GM12878 (cell line): Measurements from ENCODE around the gene C9orf153. TPM values are rescaled to one million over a fixed set of nuclear protein-coding genes. Genes with fewer than 3 reads are reported as not detected.

Experiments used
- ATAC-seq: fragments of 200-7000 bp; cut with Tn5 transposase; 3 replicates; pipeline ENCODE4 v1.9.1; 2020; ENCODE audit warnings: mild to moderate bottlenecking, moderate library complexity
- BruUV-seq: library from RNA; stranded (reverse); fragments of 400-500 nt; replicated peaks from 2 replicates; lab custom pipeline; 2021; lab: Mats Ljungman, UMichigan
- CTCF ChIA-PET: fragments of 300-600 bp; sonication (Branson Sonifier 250); formaldehyde crosslinking; extraction: SDS; loops from one replicate; lab custom pipeline; 2021; ENCODE audit warnings: inconsistent platforms; lab: Yijun Ruan, JAX
- POLR2A ChIA-PET: fragments of 350-600 bp; formaldehyde crosslinking; extraction: SDS; loops from one replicate; lab custom pipeline; 2021; ENCODE audit warnings: inconsistent platforms; lab: Charles Lee
- RAD21 ChIA-PET: fragments of 300-600 bp; sonication (Branson Sonifier 250); formaldehyde crosslinking; loops from one replicate; lab custom pipeline; 2023; ENCODE audit warnings: antibody characterized with exemption; ENCODE audit not compliant: unreplicated experiment; lab: Charles Lee
- SMC1A ChIA-PET: fragments of 300-600 bp; sonication (Branson Sonifier 250); formaldehyde crosslinking; loops from one replicate; lab custom pipeline; 2023; ENCODE audit not compliant: unreplicated experiment, uncharacterized antibody; lab: Charles Lee
- DNase-seq: peaks from one replicate; pipeline ENCODE4 v3.0.0-alpha.2; 2011; ENCODE audit warnings: low read depth, low spot score
- FAIRE-seq: peaks from 3 replicates; lab custom pipeline; 2011; peaks lifted over from hg19 to GRCh38; lab: Jason Lieb, UNC
- H2AFZ ChIP-seq: 2 replicates; pipeline ENCODE4 v1.6.0; 2011; ENCODE audit warnings: low read depth, low read length, control low read depth; ENCODE audit not compliant: control insufficient read depth
- H3K27ac ChIP-seq: 2 replicates; pipeline ENCODE4 v1.5.1; 2011; ENCODE audit warnings: control low read depth; ENCODE audit not compliant: control insufficient read depth, insufficient read depth
- H3K27me3 ChIP-seq, 2 experiments: replicated peaks in 1 of 2; 2 replicates each; pipeline versions ENCODE4 v1.6.0 to v1.6.1; 2011; ENCODE audit warnings: low read length in 1 of 2; ENCODE audit not compliant: control insufficient read depth in 2 of 2, insufficient read depth in 2 of 2
- H3K36me3 ChIP-seq, 2 experiments: 2 replicates each; pipeline ENCODE4 v1.5.1; 2011; ENCODE audit warnings: low read length in 1 of 2; ENCODE audit not compliant: control insufficient read depth in 2 of 2, insufficient read depth in 2 of 2
- H3K4me1 ChIP-seq: 2 replicates; pipeline ENCODE4 v1.6.1; 2011; ENCODE audit warnings: mild to moderate bottlenecking, low read length, moderate library complexity, mixed read lengths; ENCODE audit not compliant: control insufficient read depth, insufficient read depth
- H3K4me2 ChIP-seq: 2 replicates; pipeline ENCODE4 v1.6.0; 2011; ENCODE audit warnings: control low read depth; ENCODE audit not compliant: control insufficient read depth, insufficient read depth
- H3K4me3 ChIP-seq: fragments of 200-600 bp; sonication (generic); 2 replicates; pipeline ENCODE4 v1.5.1; 2016
- H3K79me2 ChIP-seq: 2 replicates; pipeline ENCODE4 v1.6.0; 2011; ENCODE audit warnings: low read length; ENCODE audit not compliant: control insufficient read depth, insufficient read depth
- H3K9ac ChIP-seq: 2 replicates; pipeline ENCODE4 v1.8.0; 2011; ENCODE audit warnings: low read length, control low read depth, mixed read lengths; ENCODE audit not compliant: control insufficient read depth, insufficient read depth
- H3K9me3 ChIP-seq: replicated peaks from 3 replicates; pipeline ENCODE4 v1.5.1; 2011; ENCODE audit warnings: mild to moderate bottlenecking, low read length; ENCODE audit not compliant: control insufficient read depth, insufficient read depth
- H4K20me1 ChIP-seq: 2 replicates; pipeline ENCODE4 v1.6.0; 2011; ENCODE audit not compliant: control insufficient read depth, insufficient read depth
- CREB1 ChIP-seq: IDR thresholded peaks from 2 replicates; pipeline ENCODE4 v1.6.1; 2012; ENCODE audit warnings: low read depth, mild to moderate bottlenecking, inconsistent platforms
- EP300 ChIP-seq, 2 experiments: fragments of 150-350 bp in 1 of 2; IDR thresholded peaks; 2 replicates each; pipeline ENCODE4 v1.6.1; 2011 to 2012; ENCODE audit warnings: low read depth in 2 of 2, low read length in 2 of 2, borderline replicate concordance in 1 of 2, improper control_type of control experiment in 1 of 2, inconsistent platforms in 1 of 2; ENCODE audit not compliant: control insufficient read depth in 1 of 2
- ETV6 ChIP-seq, 2 experiments: fragments of 450-650 bp in 1 of 2; IDR thresholded peaks in 1 of 2; conservative IDR thresholded peaks in 1 of 2; 2 replicates each; pipeline ENCODE4 v1.6.1; 2014; ENCODE audit warnings: antibody characterized with exemption in 1 of 2, borderline replicate concordance in 1 of 2, low read depth in 1 of 2, mild to moderate bottlenecking in 1 of 2, moderate library complexity in 1 of 2
- FOXK2 ChIP-seq: fragments of 450-650 bp; IDR thresholded peaks from 2 replicates; pipeline ENCODE4 v1.6.1; 2017; ENCODE audit warnings: mild to moderate bottlenecking, moderate library complexity
- KAT2A ChIP-seq: conservative IDR thresholded peaks from 2 replicates; pipeline ENCODE4 v1.6.1; 2011; ENCODE audit warnings: low read depth, low read length; ENCODE audit not compliant: control insufficient read depth
- NFXL1 ChIP-seq: fragments of 450-650 bp; IDR thresholded peaks from 2 replicates; pipeline ENCODE4 v1.6.1; 2017; ENCODE audit warnings: antibody characterized with exemption, mild to moderate bottlenecking, borderline replicate concordance
- RUNX3 ChIP-seq: IDR thresholded peaks from 2 replicates; pipeline ENCODE4 v1.6.1; 2012; ENCODE audit warnings: low read length, inconsistent platforms
- SREBF2 ChIP-seq: IDR thresholded peaks from 2 replicates; pipeline ENCODE4 v1.6.1; 2012; ENCODE audit warnings: mild to moderate bottlenecking, low read length
- WGBS: methylation state at CpG from one replicate; pipeline ENCODE4 v1.1.6; 2016; ENCODE audit warnings: low lambda C conversion rate; ENCODE audit not compliant: insufficient replicate concordance, insufficient coverage; ENCODE audit errors: missing lambda C conversion rate; 5-methylcytosine and 5-hydroxymethylcytosine counted together
- in situ Hi-C: fragments of 300-500 bp; cut with MboI; formaldehyde crosslinking; loops from 9 replicates; pipeline ENCODE4 v1.14.3; 2018; ENCODE audit warnings: mixed read lengths
- intact Hi-C: fragments of 100-400 bp; cut with micrococcal nuclease; formaldehyde crosslinking; loops from one replicate; pipeline ENCODE4 v1.14.2; 2022; ENCODE audit not compliant: unreplicated experiment
- polyA plus RNA-seq, 11 experiments: library from polyadenylated mRNA; depleted of rRNA in 4 of 11; unstranded in 6 of 11; stranded (reverse) in 5 of 11; fragments of >200 nt; fragmentation: Nextera tagmentation in 4 of 11; fragmentation: Illumina TruSeq in 1 of 11; extraction: Ambion mirVana in 4 of 11; extraction: Trizol in 1 of 11; gene quantifications; 1 replicate in 1 of 11; 2 replicates in 10 of 11; pipeline versions ENCODE4 v1.2.1 to v1.2.3, GENCODE V29; 2011 to 2016; ENCODE audit warnings: inconsistent platforms in 2 of 11, missing spikeins in 2 of 11, low read depth in 1 of 11
- total RNA-seq, 4 experiments: library from RNA; depleted of rRNA in 3 of 4; stranded (reverse); fragments of >200 nt in 3 of 4; fragmentation: Illumina TruSeq in 1 of 4; extraction: Trizol in 1 of 4; gene quantifications; 2 replicates each; pipeline versions ENCODE4 v1.2.1 to v1.2.3, GENCODE V29; 2013 to 2021
- TF ChIP-seq, protein P1 (sequence below): fragments of 450-650 bp; IDR thresholded peaks from 2 replicates; pipeline ENCODE4 v1.6.1; 2017; ENCODE audit warnings: mild to moderate bottlenecking, low read depth, inconsistent platforms; ENCODE audit not compliant: poor library complexity, severe bottlenecking
- TF ChIP-seq, protein P2 (sequence below): fragments of 450-650 bp; IDR thresholded peaks from 2 replicates; pipeline ENCODE4 v1.6.1; 2017; ENCODE audit warnings: mild to moderate bottlenecking, moderate library complexity

Gene C9orf153
- total and polyA plus RNA-seq, 10 of the 15 experiments (the other 5 are each of a cell fraction or from before 2014, with no cell fraction given), result 0.03 to 1.2 (median 0.18) TPM; not detected in 1

DNA sequence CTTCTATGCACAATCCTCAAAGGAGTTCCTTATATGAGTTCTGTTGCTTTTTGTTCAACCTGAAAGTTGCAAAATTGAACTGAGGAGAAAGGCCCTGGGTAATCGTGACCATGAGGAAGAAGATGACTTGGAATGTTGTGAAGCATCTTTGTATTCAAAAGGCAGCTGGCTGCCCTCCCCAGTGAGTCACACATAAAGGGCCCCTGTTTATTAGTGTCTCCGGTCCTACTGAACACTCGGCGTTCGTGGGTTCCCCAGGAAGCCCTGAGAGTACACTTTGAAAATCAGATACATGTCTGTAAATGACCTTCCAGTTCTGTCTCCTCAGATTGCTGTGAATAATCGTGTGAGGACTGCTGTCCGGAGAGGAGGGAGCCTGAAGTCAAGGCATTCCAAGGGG is 73.6 kb downstream of the C9orf153 start:
- no peak for TF ChIP-seq SREBF2
- TF ChIP-seq ETV6 (conservative IDR thresholded peaks at IDR 0.05 in 1 of 2, IDR thresholded peaks at IDR 0.05 in 1 of 2; ENCODE audit: borderline replicate concordance in 1 of 2, low read depth in 1 of 2), result no peak
- TF ChIP-seq FOXK2, result no peak
- TF ChIP-seq NFXL1, result no peak
- TF ChIP-seq RUNX3, result no peak
- ChIA-PET POLR2A (no interaction called here), SMC1A (no interaction called here), RAD21 (no interaction called here), CTCF (interaction anchor here (3.2 kb wide), 1 partner anchor 16 kb away, joined by 9 read pairs; no protein-coding TSS in a partner anchor)
- Histone ChIP-seq H3K27ac (no peak overlapping the region), H3K79me2 (no peaks in the 10 kb centered on the region), H3K9me3 (no peaks in the 10 kb centered on the region; the same call in 2 of the 3 replicates), H3K9ac (no peak overlapping the region), H3K4me3 (no peak overlapping the region), H3K36me3 (no peaks in the 10 kb centered on the region), H3K27me3 (no peaks in the 10 kb centered on the region), H3K4me2 (no peak overlapping the region), H3K4me1 (no peaks in the 10 kb centered on the region), H2AFZ (no peak overlapping the region), H4K20me1 (no peaks in the 10 kb centered on the region)
- in situ Hi-C loops, result no loop called here
- intact Hi-C loops, result no loop called here
- ATAC-seq (no peak), FAIRE-seq (no peak), DNase-seq (no peak)
- 23% methylated on average over 7 of the region's 7 CpGs for WGBS
- BruUV-seq, result no TSS peak

DNA sequence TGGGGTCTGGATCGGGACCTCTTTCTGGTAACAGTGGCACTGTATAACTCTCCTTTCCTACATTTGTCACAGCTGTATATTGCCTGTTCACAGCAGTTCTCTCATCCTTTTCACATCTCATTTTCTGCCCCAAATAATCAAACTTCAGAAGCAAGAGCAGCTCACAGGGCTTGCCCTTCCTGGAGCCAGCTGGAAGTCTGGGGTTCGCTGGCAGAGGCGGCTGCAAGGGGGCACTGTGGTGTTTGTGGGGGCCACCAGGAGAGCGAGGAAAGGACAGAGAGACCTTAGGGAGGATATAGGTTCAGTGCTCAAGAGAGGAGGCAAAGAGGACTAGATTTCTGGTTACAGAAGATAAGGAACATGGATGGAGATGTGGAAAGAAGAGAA is 75.3 kb downstream of the C9orf153 start:
- no peaks in the 10 kb centered on the region for H3K4me1 ChIP-seq
- RAD21 ChIA-PET, result no interaction called here
- no peak overlapping the region for H2AFZ ChIP-seq
- H3K4me2 ChIP-seq, result no peak overlapping the region
- no peaks in the 10 kb centered on the region for H4K20me1 ChIP-seq
- H3K9ac ChIP-seq, result no peak overlapping the region
- in situ Hi-C loops (no loop called here), intact Hi-C loops (no loop called here)
- FAIRE-seq (no peak), DNase-seq (no peak), ATAC-seq (no peak)
- no peak overlapping the region for H3K4me3 ChIP-seq
- 42% methylated on average over 4 of the region's 4 CpGs for WGBS
- H3K27me3 ChIP-seq, result no peaks in the 10 kb centered on the region
- no peaks in the 10 kb centered on the region for H3K36me3 ChIP-seq
- SMC1A ChIA-PET, result interaction anchor here (0.9 kb wide), 1 partner anchor 149 kb away, joined by 3 read pairs; no protein-coding TSS in a partner anchor
- BruUV-seq, result no TSS peak
- no peak overlapping the region for H3K27ac ChIP-seq
- CTCF ChIA-PET, result interaction anchor here (0.7 to 3.2 kb wide), 2 partner anchors 18 to 250 kb away, joined by 3 to 9 read pairs; no protein-coding TSS in a partner anchor
- no peaks in the 10 kb centered on the region for H3K79me2 ChIP-seq
- POLR2A ChIA-PET, result no interaction called here
- no peaks in the 10 kb centered on the region; the same call in 2 of the 3 replicates for H3K9me3 ChIP-seq
- TF ChIP-seq, protein P1, sequence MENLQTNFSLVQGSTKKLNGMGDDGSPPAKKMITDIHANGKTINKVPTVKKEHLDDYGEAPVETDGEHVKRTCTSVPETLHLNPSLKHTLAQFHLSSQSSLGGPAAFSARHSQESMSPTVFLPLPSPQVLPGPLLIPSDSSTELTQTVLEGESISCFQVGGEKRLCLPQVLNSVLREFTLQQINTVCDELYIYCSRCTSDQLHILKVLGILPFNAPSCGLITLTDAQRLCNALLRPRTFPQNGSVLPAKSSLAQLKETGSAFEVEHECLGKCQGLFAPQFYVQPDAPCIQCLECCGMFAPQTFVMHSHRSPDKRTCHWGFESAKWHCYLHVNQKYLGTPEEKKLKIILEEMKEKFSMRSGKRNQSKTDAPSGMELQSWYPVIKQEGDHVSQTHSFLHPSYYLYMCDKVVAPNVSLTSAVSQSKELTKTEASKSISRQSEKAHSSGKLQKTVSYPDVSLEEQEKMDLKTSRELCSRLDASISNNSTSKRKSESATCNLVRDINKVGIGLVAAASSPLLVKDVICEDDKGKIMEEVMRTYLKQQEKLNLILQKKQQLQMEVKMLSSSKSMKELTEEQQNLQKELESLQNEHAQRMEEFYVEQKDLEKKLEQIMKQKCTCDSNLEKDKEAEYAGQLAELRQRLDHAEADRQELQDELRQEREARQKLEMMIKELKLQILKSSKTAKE, result no peak
- TF ChIP-seq KAT2A, result no peak
- no peak for TF ChIP-seq CREB1
- TF ChIP-seq EP300 (IDR thresholded peaks at IDR 0.05; ENCODE audit: borderline replicate concordance in 1 of 2, control insufficient read depth in 1 of 2, low read depth in 2 of 2, low read length in 2 of 2), result no peak
- TF ChIP-seq, protein P2, sequence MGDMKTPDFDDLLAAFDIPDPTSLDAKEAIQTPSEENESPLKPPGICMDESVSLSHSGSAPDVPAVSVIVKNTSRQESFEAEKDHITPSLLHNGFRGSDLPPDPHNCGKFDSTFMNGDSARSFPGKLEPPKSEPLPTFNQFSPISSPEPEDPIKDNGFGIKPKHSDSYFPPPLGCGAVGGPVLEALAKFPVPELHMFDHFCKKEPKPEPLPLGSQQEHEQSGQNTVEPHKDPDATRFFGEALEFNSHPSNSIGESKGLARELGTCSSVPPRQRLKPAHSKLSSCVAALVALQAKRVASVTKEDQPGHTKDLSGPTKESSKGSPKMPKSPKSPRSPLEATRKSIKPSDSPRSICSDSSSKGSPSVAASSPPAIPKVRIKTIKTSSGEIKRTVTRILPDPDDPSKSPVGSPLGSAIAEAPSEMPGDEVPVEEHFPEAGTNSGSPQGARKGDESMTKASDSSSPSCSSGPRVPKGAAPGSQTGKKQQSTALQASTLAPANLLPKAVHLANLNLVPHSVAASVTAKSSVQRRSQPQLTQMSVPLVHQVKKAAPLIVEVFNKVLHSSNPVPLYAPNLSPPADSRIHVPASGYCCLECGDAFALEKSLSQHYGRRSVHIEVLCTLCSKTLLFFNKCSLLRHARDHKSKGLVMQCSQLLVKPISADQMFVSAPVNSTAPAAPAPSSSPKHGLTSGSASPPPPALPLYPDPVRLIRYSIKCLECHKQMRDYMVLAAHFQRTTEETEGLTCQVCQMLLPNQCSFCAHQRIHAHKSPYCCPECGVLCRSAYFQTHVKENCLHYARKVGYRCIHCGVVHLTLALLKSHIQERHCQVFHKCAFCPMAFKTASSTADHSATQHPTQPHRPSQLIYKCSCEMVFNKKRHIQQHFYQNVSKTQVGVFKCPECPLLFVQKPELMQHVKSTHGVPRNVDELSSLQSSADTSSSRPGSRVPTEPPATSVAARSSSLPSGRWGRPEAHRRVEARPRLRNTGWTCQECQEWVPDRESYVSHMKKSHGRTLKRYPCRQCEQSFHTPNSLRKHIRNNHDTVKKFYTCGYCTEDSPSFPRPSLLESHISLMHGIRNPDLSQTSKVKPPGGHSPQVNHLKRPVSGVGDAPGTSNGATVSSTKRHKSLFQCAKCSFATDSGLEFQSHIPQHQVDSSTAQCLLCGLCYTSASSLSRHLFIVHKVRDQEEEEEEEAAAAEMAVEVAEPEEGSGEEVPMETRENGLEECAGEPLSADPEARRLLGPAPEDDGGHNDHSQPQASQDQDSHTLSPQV, result no peak
